HG03066 (cell line): ENCODE measurements around the gene PKD1.

Source experiments
- ATAC-seq: cut with Tn5 transposase; IDR thresholded peaks from one replicate; pipeline ENCODE4 v1.9.1; 2021; ENCODE audit warnings: low read depth; ENCODE audit not compliant: unreplicated experiment

Gene PKD1

DNA sequence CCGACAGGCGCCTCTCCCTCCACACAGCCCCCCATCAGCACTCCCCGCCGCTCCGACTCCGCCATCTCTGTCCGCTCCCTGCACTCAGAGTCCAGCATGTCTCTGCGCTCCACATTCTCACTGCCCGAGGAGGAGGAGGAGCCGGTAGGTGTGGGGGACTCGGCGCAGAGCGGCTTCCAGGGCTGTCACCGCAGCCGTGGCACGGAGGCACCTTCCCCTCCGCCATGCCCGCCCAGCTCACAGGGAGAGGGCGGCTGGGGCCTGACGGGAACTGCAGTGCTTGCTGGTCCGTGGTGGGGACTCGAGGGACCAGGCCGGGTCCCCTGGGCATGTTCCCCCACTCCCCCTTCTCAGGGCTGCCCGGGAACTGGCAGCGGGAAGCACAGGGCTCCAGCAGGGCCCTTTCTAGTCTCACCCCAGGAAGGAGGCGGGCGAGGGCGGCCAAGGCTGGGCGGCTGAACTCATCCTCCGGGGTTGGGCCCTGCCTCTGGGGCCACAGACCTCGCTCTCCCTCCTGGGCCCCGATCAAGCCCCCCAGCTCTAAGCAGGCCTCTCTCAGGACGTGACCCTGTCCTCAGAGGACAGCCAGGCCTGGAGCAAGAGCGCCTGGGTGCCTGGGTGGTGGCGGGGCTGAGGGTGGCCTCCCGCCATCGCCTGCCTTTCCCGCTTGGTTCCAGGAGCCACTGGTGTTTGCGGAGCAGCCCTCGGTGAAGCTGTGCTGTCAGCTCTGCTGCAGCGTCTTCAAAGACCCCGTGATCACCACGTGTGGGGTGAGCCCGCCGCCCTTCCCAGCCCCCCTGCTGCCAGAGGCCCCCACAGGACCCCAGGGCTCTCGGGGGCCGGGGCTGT lies 35.1 kb upstream of the PKD1 start:
- ATAC-seq, result no peak

DNA sequence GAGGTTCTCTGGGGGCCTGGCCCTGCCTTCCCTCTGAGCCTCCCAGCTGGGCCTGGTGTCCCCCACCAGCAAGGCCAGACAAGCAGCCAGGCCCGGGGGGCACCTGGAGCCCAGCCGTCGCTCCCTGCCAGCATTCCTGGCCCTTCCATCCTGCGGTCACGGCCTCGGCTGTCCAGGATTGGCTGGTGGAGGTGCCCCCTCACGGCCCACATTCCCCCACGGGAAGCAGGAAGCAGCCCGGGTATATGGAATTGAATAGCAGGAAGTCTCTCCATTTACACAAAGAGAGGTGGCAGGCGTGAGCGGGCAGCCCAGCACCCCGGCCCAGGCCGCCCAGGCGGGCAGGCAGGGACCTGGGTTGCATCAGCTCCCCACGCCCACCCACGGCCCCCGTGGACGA lies 34.4 kb upstream of the PKD1 start:
- no peak for ATAC-seq

DNA sequence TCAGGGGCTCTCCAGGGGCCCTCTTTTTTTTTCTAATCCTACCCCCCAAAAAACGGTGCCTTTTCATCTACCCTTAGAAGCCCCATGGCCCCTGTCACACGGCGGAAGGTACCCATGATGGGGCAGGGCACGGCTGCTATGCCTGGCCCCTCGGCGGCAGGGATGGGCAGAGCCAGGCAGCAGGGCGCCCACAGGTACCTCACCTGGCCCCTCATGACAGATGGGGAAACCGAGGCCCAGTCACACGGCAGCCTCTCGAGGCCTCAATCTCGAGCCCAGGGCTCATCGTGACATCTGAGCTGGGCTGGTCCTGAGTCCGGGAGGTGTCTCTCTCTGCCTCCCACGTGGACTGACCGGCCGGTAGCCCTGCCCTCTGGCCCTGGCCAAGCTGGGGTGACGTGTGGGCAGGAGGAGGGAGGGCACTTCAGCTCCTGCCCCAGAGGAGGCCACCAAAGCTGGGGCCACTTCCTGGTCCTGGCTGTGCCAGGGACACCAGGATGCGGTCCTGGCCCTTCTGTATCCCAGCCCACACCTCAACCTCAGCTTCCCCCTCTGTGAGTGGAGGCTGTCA lies 31.5 kb upstream of the PKD1 start:
- no peak for ATAC-seq

GRCh38 chr16:2166263-2167067 lies 30.8 kb upstream of the PKD1 start:
- ATAC-seq, result no peak

DNA sequence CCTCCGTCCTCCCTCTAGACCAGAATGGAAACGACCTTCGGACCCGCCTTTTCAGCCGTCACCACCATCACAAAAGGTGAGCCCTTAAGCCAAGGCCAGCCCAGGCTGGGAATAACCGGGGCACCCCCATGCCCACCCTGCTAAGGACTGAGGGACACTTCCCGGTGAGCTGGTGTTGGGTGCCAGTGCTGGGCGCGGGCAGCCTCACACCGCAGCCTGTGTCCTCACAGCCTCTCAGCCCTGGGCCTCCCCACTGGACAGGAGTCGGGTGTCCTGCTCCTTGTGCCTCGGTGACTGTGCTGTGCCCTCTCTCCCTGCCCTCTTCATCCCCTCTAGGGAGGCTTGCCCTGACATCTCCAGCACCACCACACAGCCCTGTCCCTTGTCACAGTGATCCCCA lies 30.2 kb upstream of the PKD1 start:
- no peak for ATAC-seq

DNA sequence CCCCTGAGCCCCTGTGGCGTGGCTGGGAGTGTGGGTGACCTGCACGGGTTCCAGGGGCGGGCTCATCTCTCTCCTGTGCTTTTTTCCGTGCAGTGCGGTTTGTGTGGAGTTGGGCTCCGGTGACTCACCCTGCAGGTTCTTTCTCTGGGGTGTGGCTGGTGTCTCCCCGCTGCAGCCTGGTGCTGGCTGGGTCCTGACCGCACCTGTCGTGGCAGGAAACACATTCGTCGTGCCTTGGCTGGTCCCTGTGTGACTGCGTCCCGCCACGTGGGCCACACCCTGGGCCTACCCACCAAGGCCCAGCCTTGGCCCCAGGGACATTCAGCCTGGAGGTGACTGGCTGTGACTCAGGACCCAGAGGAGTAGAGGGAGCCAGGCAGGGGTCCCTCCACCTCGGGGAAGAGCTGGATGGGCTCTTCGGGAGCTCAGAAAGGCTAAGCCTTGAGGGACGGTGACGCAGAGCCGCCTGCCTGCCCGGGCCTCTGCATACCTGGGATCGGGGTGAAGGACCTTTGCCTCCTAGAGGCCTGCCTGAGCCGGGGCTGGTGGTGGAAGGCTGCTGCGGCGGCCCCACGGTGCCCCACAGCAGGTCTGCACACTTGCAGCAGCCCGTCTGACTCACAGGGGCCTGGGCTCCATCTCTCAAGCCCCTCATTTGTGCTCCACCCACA lies 27.6 kb upstream of the PKD1 start:
- ATAC-seq, result no peak

DNA sequence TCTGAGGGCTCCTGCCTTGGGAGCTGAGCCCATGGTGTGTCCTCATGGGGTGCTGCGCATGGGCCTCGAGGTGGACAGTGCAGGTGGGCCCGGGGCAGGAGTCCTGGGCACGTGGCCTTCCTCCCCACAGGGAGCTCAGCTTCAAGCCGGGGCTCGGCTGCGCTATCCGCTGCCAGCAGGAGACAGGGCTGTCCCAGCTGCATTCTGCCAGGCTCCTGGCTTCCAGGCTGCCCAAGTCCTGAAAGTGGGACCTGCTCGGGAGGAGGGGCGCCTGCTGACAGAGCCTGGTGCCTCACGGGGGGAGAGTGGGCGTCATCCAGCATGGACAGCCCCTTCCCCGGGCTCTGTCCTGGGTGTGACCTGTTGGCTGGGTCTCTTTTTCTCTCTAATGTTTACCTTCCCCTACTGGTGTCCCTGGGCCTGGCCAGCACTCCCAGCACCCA lies 27.0 kb upstream of the PKD1 start:
- ATAC-seq, result no peak

GRCh38 chr16:2161911-2162310 lies 26.2 kb upstream of the PKD1 start:
- no peak for ATAC-seq

DNA sequence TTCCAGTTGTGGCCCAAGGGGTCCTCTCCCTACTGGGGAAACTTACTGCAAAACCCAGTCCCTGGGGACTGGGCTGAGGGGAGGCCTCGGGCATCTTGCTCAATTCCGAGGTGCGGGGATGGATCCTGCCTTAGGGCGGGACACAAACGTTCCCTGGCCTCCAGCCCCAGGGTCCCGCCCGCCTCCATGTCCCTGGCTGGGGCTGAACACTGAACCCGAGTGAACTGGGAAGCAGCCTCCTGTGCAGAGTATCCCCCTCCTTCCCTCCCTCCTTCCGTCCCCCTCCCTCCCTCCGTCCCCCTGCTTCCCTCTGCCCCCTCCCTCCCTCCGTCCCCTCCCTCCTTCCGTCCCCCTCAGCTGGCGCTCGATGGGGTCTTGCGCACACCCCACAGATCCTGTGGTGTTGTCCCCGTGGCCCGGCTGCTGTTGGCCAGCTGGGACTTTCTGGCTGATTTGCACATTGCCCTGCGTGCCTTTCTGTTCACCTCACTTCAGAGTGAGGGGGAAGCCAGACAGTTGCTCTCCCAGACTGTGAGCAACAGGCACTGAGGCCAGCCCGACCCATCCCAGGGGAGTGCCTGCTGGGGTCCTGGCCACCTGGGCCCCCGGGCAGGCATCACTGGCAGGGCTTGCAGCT lies 25.3 kb upstream of the PKD1 start:
- ATAC-seq, result no peak

DNA sequence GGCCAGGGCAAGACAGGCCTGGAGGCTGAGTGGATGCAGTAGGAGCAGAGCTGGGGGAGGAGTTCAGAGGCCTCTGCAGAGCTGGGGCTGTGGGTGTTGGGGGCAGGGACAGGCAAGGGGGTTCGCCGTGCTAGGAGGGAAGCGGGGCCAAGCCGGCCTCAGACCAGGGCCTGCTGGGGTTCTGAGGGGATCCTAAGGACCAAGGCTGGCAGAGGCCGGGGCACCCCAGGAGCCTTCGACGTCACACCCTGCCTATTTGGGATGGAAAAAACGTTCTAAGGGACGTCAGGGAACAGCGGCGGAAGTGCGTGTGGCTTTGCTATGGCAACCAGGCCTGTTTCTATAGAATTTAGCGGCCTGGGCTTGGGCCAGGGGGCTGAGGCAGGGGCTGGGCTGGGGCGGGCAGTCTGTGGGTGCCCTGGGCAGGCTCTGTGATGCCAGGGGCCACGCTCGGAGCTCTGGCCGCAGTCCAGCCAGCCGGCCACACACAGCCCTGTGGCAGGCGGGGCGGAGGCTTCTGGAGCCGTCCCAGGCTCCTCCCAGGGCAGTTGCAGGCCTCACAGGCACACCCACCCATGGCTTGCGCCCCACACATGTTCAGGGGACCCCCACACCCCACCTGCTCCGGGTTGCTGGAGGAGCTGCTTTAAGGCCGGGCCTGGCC lies 23.6 kb upstream of the PKD1 start:
- no peak for ATAC-seq

DNA sequence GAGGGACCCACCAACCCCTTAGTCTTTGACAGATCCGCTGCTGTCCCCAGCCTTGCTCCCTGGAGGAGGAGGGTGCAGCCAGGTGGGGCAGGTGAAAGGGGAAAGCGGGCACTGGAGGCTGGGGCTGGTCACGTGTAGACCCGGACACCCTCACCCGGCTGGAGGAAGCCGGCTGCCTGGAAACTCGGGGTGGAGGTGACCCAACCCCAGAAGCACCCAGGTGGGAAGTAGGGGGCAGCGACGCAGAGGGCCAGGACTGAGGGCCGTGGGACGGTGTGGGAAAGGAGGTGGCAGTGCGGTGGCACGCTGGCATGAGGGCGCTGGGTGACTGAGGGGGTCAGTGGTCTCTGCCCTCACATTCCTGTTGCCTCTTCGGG lies 22.6 kb upstream of the PKD1 start:
- no peak for ATAC-seq

DNA sequence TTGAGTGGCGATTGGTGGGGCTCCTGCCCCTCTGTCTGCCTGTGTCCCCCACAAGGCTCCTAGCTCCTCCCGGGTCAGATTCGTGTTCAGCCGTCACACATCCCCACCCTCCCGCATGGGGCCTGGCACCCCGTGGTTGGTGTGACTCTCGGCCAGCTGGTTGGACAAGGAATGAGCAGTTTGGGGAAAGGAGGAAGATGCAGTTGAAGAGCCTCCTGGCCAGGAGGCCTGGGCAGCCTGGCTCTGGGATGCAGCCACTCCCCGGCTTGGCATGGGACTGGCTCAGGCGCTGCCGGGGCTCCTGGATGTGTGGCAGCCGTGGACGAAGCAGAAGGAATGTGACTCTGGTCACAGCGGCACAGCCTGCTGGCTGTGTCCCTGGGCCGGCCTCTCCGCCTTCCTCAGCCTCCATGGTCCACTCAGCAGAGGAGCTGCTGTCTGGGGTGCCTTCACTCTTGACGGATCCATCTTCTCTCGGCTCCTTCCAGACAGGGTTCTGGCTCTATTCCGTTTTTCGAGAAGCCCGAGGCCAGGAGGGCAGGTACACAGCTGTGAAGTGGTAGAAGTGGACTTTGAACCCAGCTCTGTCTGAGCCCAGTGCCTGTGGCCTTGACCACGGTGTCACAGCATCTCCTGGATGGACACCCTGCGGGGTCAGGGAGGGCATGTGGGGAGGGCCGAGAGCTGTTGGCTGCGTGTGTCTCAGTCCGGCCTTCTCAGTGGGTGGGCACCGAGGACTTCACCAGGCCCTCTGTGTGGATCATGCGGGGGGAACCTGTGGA lies 22.0 kb upstream of the PKD1 start:
- no peak for ATAC-seq

DNA sequence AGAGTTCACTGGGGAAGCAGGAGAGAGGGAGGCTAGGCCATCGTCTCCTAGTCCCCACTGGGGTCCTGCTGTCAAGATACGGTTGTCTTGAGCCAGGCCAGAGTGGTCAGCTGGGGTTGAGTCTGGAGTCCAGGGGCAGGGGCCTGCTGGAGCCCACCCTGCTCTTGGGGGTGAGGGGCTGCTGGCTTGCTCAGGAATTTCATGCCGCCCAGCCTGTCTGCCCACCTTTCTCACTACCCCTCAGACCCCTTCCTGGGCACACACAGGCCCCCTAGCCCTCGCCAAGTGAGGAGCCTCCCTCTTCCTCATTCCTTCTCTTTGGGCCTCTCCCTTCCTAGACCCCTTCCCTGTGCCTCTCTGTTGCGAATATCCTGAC lies 21.1 kb upstream of the PKD1 start:
- no peak for ATAC-seq

DNA sequence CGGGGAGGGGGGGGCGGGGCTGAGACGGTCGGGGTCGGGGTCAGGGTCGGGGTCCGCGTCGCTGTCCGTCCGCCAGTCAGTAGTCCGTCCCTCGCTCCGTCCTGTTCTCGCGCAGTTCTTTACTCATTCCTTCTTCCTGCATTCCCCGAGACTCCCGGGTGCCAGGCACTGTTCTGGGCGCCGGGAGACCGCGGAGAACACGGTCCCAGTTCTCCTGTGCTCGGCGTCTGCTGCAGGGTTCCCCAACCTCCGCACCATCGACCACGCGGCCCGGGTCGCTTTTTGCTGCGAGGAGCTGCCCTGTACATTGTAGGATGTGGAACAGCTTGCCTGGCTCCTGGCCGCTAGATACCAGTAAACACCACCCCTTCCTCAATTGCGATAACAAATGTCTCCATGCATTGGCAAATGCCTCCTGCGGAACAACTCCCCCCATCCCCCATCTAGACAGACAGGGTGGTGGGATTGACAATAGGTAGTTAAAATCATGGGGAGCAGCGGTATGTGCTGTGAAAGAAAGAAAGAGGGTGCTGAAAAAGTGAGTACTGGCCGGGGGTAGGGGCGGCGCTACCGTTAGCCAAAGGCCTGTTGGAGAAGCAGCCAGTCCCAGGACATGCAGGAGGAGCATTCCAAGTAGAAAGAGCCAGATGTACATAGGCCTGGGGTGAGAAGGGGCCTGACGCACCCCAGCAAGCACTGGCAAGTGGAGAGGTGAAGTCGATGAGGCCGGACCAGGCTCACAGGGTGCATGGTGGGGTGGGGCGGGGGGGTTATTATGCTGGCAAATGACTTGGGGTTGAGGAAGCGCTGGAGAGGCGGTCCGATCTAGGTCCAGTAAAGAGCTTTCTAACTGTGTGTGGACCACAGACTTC lies 20.5 kb upstream of the PKD1 start:
- ATAC-seq, result no peak

GRCh38 chr16:2155091-2155950 lies 19.6 kb upstream of the PKD1 start, which contains the start of gene TRAF7:
TSS of gene TRAF7 (plus strand) at chr16:2155782. CDS start at chr16:2163921, 8,139 bp downstream.
- peak; percentile 85 for ATAC-seq

DNA sequence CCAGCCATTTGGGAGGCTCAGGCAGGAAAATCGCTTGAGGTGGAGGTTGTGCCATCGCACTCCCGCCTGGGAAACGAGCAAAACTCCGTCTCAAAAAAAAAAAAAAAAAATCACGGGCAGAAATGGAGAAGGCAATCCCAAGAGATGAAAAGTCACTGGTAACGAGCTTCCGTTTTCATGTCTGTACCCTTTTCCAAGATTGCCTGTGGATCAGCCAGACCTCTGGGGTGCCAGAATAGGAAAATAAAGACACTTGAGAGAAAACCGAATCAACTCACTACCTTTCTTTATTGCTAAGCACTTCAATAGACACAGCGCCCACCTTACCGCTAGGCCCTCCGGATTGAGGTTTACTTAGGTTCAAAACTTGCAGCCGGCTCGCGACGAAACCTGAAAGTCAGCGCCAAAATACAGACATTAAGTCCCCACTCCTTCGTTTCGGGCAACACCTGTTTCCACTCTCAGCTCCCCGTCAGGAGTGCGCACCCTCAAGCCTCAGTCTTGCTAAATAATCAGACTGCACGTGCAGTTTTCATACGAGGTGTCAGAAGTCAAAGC lies 18.9 kb upstream of the PKD1 start:
- ATAC-seq, result no peak
